Retinal pigment epithelial cell (primary cell): Measurements from ENCODE around the gene MPHOSPH10.

Source experiments
- DNase-seq: peaks from one replicate; pipeline ENCODE4 v3.0.0-alpha.2; 2010; ENCODE audit warnings: low read depth
- H3K4me3 ChIP-seq: 2 replicates; pipeline ENCODE4 v1.5.1; 2011; ENCODE audit warnings: mild to moderate bottlenecking, low read length, control low read depth, moderate library complexity
- CTCF ChIP-seq: conservative IDR thresholded peaks from 2 replicates; pipeline ENCODE4 v1.5.1; 2011; ENCODE audit warnings: low read depth, low read length, control low read depth, inconsistent platforms

The MPHOSPH10 gene

GRCh38 chr2:71121479-71121878 lies 9.0 kb upstream of the MPHOSPH10 start:
- TF ChIP-seq CTCF, result no peak
- no peak for DNase-seq
- H3K4me3 ChIP-seq, result no peak overlapping the region

DNA sequence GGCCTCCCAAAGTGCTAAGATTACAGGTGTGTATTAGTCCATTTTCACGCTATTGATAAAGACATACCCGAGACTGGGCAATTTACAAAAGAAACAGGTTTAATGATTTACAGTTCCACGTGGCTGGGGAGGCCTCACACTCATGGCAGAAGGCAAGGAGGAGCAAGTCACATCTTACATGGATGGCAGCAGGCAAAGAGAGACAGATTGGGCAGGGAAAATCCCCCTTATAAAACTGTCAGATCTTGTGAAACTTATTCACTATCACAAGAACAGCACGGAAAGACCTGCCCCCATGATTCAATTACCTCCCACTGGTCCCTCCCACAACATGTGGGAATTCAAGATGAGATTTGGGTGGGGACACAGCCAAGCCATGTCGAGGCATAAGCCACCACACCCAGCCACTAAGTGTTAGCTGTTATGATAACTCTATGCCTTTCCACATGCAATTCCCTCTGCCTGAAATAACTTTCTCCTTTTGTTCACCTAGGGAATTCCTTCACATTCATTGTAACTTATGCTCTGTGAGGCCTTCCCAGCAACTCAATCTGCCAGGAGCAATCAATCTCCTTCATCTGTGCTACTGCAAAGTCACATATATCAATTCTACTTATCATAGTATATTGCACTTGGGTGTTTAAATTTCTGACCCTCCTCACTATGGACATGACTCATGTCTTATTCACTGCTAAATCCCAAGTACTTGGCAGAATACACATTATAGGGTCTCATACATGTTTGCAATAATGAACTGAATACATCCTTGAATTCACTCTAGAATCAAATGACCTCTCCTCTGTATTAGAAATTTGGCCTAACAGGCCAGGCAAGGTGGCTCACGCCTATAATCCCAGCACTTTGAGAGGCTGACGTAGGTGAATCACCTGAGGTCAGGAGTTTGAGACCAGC lies 7.8 kb upstream of the MPHOSPH10 start:
- TF ChIP-seq CTCF, result no peak
- no peak overlapping the region for H3K4me3 ChIP-seq
- peak; percentile 27 for DNase-seq

GRCh38 chr2:71125506-71126294 lies 4.7 kb upstream of the MPHOSPH10 start:
- DNase-seq, result no peak
- no peak for TF ChIP-seq CTCF
- H3K4me3 ChIP-seq, result no peak overlapping the region

GRCh38 chr2:71126957-71127356 lies 3.5 kb upstream of the MPHOSPH10 start:
- no peak for DNase-seq
- H3K4me3 ChIP-seq, result no peak overlapping the region
- no peak for TF ChIP-seq CTCF

DNA sequence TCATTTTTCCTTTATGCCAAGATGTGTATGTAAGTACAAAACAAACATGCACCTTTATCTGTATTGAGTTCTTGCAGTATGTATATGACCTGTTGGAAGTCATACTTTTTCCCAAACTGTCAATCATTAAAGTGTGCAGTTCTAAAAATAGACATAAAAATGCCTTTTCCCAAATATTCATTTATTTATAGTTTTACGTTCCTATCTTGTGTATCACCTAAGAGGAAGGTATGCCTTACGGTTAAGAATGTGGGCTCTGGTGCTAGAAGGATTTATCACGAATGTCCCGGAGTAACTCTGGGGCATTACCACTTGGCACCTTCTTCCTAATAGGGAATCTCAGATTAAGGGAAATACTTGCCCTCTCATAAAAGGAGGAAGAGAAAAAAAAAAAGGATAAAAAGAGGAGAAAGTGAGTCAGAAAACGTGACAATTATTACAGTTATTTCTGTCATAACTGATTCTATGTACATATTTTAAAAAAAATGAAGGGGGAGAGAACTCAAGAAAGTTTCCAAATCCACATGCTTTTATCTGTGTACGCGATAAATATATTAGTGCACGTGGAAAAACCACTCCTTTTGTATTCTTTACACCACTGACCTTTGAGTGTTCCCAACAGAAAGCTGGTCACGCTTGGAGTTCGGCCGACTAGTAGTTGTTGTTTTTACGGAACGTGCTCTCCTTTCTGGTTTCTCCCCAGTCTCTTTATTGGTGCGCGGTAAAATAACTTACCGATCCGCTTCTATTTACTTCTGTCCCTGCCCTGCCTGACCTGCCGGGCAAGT lies 1.1 kb upstream of the MPHOSPH10 start:
- no peak for DNase-seq
- TF ChIP-seq CTCF, result no peak
- peak overlapping the region; percentile 97 for H3K4me3 ChIP-seq

DNA sequence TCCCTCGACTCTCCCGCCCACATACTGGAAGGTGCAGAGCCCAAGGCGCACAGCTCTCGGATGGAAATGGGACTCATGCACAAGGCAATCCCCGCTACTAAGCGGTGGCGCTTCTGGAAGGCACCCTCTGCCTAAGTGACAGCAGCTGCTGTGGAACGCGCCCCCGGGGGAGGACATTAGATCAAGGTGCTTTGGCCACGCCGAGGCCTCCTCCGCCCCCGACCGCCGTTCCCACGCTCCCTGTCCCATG lies 607 bp upstream of the MPHOSPH10 start:
- no peak for TF ChIP-seq CTCF
- H3K4me3 ChIP-seq, result peak overlapping the region; percentile 97
- DNase-seq, result no peak
